Stimulated activated CD4-positive, alpha-beta T cell treated with anti-CD3 and anti-CD28 coated beads, Interleukin-4, amount 100 ng/mL, for 24 hours (primary cell): ENCODE data around the gene CACNB3.
"Not testable (repeated sequence)": the region's sequence is repeated elsewhere in the genome, so short reads cannot be mapped to it uniquely, and the experiment has no call there.

Experiments used
- DNase-seq: peaks from one replicate; pipeline ENCODE4 v3.0.0-alpha.2; 2020

Gene CACNB3

GRCh38 chr12:48857278-48857994, 39.1 kb downstream of the CACNB3 start:
- DNase-seq, result no peak

GRCh38 chr12:48858043-48858442, 39.7 kb downstream of the CACNB3 start:
- DNase-seq, result no peak

- no peak for DNase-seq
Measured at GRCh38 chr12:48859607-48860006, 41.3 kb downstream of the CACNB3 start.

GRCh38 chr12:48860236-48860635, 41.9 kb downstream of the CACNB3 start:
- DNase-seq, result not testable (repeated sequence)

- no peak for DNase-seq
Measured at GRCh38 chr12:48861111-48861510, 42.8 kb downstream of the CACNB3 start.

- DNase-seq, result no peak
Measured at GRCh38 chr12:48862760-48863159, 44.5 kb downstream of the CACNB3 start.

GRCh38 chr12:48863291-48863690, 45.0 kb downstream of the CACNB3 start:
- no peak for DNase-seq

- peak; percentile 89 for DNase-seq
Measured at GRCh38 chr12:48865281-48866051, 47.2 kb downstream of the CACNB3 start, which contains the start of gene RND1. Gene RND1, minus strand, starts transcription at chr12:48865870. Its CDS starts 103 bp downstream, at chr12:48865767.

GRCh38 chr12:48866052-48866711, 47.9 kb downstream of the CACNB3 start:
- no peak for DNase-seq

- no peak for DNase-seq
Measured at GRCh38 chr12:48868451-48868850, 50.2 kb downstream of the CACNB3 start.

GRCh38 chr12:48869191-48869590, 50.9 kb downstream of the CACNB3 start:
- DNase-seq, result no peak

GRCh38 chr12:48873096-48873495, 54.8 kb downstream of the CACNB3 start:
- no peak for DNase-seq

- DNase-seq, result not testable (repeated sequence)
Measured at GRCh38 chr12:48873534-48873933, 55.2 kb downstream of the CACNB3 start.

- no peak for DNase-seq
Measured at GRCh38 chr12:48875944-48876515, 57.7 kb downstream of the CACNB3 start.
